HG02763 (cell line): Measurements from ENCODE around the gene BABAM2.

Experiments used
- ATAC-seq: cut with Tn5 transposase; IDR thresholded peaks from one replicate; pipeline ENCODE4 v1.9.1; 2021; ENCODE audit warnings: mild to moderate bottlenecking, moderate library complexity; ENCODE audit not compliant: unreplicated experiment

Gene BABAM2

GRCh38 chr2:28270456-28271152 lies 380.1 kb downstream of the BABAM2 start:
- no peak for ATAC-seq

DNA sequence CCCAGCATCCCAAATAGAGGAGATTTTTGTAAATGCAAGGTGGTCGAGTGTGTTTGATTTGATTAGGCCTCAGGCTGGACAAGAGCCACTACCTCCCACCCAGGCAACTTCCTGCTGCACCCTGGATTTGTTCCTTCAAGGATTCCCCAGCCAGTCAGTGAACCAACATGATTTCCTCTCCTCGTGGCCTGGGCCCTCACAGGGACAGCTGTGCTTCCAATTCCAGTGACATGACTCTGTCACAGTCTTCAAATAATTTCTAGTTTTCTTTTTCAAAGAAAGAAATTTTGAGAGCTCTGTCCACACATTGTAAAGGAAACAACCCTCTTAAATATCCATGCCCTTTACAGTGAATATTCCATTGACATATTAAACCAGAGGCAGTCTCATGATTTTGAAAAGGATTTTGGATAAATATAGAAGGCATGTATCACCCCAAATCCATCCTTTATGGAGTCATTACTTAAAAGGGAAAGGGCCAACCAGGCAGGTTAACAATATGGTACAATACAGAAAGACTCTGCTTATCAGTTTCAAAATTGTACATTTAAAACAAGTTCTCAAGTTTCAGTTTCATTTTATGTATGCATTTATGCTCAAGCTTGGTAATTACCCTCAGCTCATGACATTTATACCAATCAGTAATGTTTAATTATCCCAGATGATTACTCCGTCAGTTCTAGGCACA lies 380.8 kb downstream of the BABAM2 start:
- ATAC-seq: no peak

DNA sequence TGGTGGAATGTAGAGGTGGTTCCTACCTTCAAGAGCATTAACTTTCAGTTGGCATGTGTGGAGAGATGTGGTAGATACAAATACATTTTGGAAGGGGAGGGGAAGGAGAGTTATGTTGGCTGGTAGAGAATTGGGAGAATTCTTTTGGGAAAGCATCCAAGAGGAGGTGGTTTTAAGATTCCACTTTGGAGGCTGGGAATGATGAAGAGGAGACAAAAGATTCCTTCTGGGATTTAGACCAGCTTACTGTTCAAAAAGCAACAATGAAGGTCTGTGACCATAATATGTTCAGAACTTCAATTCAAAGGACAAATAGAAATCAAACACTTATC lies 381.4 kb downstream of the BABAM2 start:
- no peak for ATAC-seq

DNA sequence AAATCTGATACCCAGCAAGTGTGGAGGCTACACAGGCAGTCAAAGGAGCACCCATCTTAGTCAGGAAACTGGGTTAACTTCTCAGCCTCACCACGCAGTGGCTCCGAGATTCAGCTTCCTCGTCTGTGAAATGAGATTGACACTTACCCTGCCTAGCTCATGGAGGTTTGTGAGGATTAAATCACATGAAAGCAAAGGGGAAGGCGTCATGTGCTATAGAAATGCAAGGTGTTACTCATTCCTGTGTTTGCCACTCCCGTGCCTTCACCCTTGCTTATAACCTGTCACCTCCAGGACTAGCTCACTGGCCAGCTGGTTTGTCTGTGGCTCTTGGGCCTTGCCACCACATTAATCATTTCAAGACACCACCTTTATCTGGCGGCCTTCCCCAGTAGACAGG lies 383.2 kb downstream of the BABAM2 start:
- ATAC-seq: no peak

DNA sequence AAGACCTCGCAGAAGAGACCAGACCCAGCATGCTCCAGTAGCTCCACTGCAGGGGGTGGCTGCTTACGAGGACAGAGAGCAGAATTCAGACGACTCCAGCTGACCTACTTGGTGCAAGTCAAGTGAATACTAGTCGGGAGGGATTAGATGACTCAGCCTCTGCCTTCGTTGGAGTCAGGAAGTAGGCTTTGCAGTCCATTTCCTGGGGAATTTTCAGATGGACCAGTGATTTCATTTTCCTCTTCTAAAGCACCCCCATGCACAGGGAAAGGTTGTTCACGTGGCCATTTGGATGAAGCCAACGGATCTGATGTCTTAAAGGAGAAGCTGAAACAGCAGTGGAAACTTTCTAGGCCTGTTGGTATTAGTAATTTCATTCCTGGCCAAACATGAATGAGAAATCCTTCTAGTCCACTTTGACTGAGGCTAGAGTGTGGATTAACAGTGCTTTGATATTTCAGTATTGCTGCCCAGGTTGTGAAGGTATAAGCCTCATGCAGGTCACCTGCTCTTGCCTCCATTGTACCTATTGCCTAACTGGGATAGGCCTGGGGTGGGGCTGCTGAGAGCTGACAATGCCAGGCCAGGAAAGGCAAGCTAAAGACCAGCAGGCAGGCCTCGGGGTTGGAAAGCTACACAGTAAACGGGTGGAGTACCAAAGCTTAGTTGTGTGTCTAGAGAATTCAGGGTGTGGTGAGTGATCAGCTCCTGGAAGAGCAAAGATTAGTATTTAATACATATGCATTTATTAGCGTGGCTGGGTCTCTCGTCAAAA lies 384.6 kb downstream of the BABAM2 start:
- no peak for ATAC-seq

- ATAC-seq: no peak
Observed at GRCh38 chr2:28276076-28276618, 385.6 kb downstream of the BABAM2 start.

DNA sequence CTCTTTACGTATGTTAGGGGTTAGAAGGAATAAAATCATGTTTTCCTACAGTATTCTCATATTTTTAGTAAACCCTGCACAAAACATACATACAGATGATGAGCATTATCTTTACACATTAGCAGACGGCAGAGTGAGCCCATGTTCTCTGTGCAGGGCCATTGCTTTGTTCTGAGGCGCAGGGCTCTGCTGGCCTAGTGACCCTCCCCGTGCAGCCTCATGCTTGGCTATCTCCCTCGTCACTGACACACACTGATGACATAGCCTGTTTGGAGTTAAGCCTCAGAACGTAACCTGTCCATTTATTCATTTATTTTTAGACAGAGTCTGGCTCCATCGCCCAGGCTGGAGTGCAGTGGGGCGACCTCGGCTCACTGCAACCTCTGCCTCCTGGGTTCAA lies 386.3 kb downstream of the BABAM2 start:
- ATAC-seq: no peak

GRCh38 chr2:28277466-28277865 lies 386.9 kb downstream of the BABAM2 start:
- ATAC-seq: no peak

DNA sequence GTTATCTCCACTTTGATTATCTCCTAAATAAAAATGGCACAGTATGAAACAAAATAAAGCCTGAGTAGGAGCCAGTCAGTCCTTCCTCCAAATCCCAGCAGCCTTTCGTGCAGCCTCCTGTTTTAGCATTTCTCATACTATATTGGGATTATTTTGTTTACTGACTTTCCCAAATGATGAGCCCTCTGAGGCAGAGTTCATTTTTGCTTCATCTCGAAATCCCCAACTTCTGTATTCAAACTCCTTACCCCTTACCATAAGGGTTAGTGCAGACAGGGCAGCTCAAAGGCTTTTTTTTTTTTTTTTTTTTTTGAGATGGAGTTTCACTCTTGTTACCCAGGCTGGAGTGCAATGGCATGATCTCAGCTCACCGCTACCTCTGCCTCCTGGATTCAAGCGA lies 388.8 kb downstream of the BABAM2 start:
- ATAC-seq: no peak

- ATAC-seq: no peak
Observed at GRCh38 chr2:28280619-28281018, 390.1 kb downstream of the BABAM2 start.

- no peak for ATAC-seq
Observed at GRCh38 chr2:28281739-28282138, 391.2 kb downstream of the BABAM2 start.

GRCh38 chr2:28282248-28282647 lies 391.7 kb downstream of the BABAM2 start:
- no peak for ATAC-seq

DNA sequence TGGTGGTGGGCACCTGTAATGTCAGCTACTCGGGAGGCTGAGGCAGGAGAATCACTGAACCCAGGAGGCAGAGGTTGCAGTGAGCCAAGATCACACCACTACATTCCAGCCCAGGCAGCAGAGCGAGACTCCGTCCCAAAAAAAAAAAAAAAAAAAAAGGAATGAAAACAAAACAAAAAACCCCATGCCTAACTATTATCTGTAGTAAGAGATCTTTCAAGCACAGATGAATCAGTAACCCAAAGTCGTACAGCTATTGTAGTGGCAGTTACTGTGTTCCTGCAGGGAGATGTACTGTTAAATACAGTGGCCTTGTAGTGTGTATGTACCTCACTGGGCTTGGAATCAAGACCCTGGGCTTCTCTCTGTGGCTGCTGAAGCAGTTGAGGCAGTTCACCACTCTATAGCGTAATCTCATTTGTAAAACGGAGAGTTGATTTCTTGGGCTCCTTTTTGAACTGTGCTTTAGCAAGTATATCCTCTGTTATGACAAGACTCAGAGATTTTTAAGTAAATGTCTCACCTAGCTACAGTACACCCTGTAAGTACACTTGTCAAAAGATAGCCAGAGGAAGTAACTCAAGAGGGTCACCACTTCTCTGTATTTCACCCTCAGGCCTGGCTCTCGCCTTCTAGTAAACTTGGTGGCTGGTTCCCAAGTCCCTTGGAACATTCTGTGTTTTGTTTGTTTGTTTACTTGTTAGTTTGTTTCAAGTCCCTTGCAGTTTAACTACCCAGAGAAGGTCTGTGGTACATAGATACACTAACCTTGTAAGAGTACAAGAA lies 392.5 kb downstream of the BABAM2 start:
- no peak for ATAC-seq

DNA sequence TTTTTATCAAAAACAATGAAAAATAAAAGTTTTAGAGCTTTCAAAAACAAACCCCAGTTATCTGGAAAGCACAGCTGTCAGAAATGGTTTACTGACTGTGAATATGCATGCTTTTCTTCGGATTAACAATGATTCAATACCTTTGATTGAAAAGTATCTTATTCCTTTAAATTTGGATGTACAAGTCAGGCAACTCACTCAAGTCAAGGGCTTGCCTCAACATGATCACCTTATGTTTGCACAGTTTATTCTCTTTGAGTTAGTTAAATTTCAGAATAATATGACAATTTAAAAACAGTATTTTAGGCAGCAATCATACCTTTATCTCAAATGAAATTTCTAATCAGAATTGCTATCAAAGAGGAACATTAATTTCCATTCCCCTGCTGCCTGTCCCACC lies 393.3 kb downstream of the BABAM2 start:
- ATAC-seq: no peak

- ATAC-seq: no peak
Observed at GRCh38 chr2:28286678-28287077, 396.1 kb downstream of the BABAM2 start.

DNA sequence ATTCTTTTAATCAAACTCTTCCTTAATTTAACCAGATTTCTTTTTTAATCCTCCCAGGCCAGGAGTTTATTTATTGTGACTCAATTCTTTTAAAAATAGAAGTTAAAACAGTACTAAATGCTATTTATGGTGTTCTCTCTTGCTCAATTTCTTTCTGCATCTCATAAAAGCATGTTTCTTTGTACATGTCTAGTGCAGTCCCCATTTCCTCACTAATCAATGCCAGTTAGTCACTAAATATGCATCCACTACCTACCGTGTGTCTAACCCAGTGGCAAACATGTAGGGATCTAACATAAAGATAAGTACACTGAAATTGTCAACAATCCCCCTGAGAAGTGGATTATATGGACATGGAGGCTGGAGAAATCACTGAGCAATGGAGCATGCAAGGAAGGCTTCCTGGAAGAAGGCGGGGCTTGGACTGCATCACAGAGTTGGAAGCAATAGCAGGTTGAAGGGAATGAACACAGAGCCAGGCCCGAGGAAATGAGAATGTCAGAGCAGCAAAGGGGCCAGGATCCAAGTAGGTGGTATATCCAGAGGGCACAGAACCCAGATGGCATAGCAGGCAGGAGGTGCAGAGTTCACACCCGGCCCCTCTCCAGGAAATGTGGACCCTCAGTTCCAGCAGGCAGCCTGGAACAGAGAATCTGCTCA lies 396.9 kb downstream of the BABAM2 start:
- ATAC-seq: no peak

DNA sequence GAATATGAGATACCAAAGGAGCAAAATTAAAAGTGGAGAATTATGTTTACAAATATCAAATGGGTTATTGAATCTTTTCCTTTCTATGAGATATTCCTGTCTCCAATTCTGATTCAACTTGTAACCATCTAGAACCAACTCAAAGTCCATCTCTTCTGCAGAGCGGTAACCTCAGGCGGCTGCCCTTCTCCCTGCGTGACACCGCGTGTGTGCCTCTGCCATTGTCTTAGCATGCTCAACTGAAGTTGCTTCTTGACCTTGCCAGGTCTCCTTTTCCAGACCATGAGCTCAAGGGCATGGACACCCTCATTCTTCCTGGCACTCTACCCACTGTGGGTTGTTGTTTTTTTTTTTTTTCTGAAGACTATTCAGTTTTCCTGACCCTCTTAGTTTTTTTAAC lies 398.1 kb downstream of the BABAM2 start:
- no peak for ATAC-seq

DNA sequence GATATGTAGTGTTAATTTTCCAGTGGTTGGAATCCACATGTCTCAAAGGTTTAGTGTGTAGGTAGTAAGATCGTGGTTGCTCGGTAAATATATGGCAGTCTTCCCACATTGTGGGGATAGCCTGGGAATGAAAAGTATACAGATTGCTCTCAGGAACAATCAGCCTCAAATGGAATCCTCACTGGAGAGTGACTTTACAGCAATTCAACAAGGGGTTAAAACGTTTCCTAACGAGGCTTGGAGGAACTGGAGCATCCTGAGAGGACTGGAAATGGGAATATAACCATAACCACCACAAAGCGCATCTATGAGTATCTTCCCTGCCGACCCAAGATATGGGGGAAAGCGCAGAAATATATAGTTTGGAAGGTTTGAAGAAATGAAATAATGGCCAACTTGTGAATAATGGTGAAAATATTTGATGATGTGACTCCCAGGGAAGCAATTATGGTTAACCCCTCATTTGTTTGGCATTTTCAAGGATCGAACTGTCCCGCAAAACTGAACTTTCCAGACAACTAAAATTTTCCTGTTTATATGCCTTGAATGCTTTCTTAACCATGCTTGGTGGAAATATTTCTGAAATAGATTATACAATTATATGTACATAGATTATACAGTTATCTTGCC lies 401.4 kb downstream of the BABAM2 start:
- no peak for ATAC-seq

DNA sequence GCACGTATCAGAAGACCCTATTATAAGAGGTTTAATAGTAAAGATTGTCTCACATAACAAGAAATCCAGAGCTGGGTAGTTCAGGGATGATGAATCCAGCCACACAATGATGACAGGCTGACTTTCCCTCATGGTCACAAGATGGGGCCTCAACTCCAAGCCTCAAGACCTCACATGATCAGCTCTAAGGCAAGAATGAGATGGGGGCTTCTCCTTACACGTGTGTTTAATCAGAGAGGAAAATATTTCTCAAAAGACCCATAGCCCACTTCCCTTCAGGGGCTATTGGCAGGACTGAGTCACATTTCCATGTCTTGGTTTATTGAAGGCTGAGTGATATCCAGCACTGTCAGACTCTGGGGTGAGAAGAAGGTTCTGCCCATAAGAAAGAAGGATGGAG lies 402.0 kb downstream of the BABAM2 start:
- no peak for ATAC-seq

DNA sequence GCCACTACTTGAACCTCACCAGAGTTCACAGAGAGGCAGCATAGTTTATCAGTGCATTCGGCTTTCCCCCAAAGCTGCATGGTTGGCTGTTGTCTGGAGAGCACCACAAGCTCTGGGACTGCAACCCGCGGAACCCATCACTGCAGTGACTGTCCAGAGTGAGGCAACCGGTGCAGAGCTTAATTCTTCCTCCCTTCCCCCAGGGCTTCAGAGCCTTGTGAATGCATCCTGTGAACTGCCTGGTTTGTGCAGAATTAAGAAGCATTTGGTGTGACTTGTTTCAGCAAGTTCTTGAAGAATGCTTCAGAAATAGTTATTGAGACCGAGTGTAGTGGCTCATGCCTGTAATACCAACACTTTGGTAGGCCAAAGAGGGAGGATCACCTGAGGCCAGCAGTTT lies 402.9 kb downstream of the BABAM2 start:
- ATAC-seq: no peak
